Common myeloid progenitor, CD34-positive (primary cell): ENCODE measurements around the gene KDM5C.
A peak's percentile ranks its signal among the peaks of the same experiment; 100 is the strongest.

Source experiments
- CTCF ChIA-PET: fragments of 350-600 bp; sonication (Branson Sonifier 250); formaldehyde crosslinking; loops from one replicate; lab custom pipeline; 2021; ENCODE audit warnings: antibody characterized with exemption; lab: Charles Lee
- POLR2A ChIA-PET: fragments of 350-600 bp; sonication (Branson Sonifier 250); formaldehyde crosslinking; loops from one replicate; lab custom pipeline; 2021; ENCODE audit warnings: antibody characterized with exemption; lab: Charles Lee
- DNase-seq, 3 donors: peaks; one replicate each; pipeline versions ENCODE4 v3.0.0 to v3.0.0-alpha.2; 2013
- H3K27ac ChIP-seq, 2 experiments: 1 replicate in 1 of 2; 2 replicates in 1 of 2; pipeline ENCODE4 v1.7.0; 2013; ENCODE audit warnings: inconsistent platforms in 2 of 2, low read length in 2 of 2, mild to moderate bottlenecking in 2 of 2, low read depth in 1 of 2, moderate library complexity in 1 of 2; ENCODE audit not compliant: severe bottlenecking in 2 of 2, insufficient read depth in 1 of 2, poor library complexity in 1 of 2
- H3K27me3 ChIP-seq, 5 experiments: replicated peaks in 2 of 5; 1 replicate in 3 of 5; 2 replicates in 2 of 5; pipeline versions ENCODE4 v1.6.1 to v1.7.0; 2013; ENCODE audit warnings: low read length in 4 of 5, mild to moderate bottlenecking in 2 of 5, moderate library complexity in 2 of 5, inconsistent platforms in 1 of 5; ENCODE audit not compliant: insufficient read depth in 5 of 5, control insufficient read depth in 4 of 5
- H3K36me3 ChIP-seq, 4 experiments: 1 replicate in 2 of 4; 2 replicates in 2 of 4; pipeline versions ENCODE4 v1.6.1 to v1.7.0; 2013; ENCODE audit warnings: low read length in 3 of 4, control low read depth in 1 of 4, mild to moderate bottlenecking in 1 of 4; ENCODE audit not compliant: control insufficient read depth in 4 of 4, insufficient read depth in 4 of 4
- H3K4me1 ChIP-seq, 4 experiments: 1 replicate in 3 of 4; 2 replicates in 1 of 4; pipeline versions ENCODE4 v1.6.1 to v1.7.1; 2013; ENCODE audit warnings: low read length in 3 of 4, mild to moderate bottlenecking in 3 of 4, control low read depth in 1 of 4, inconsistent platforms in 1 of 4, moderate library complexity in 1 of 4; ENCODE audit not compliant: control insufficient read depth in 4 of 4, insufficient read depth in 4 of 4; ENCODE audit errors: control extremely low read depth in 1 of 4
- H3K4me3 ChIP-seq, 7 experiments: 1 replicate in 4 of 7; 2 replicates in 3 of 7; pipeline versions ENCODE4 v1.5.1 to v1.7.0; 2013; ENCODE audit warnings: mild to moderate bottlenecking in 7 of 7, low read length in 6 of 7, moderate library complexity in 6 of 7, inconsistent platforms in 2 of 7, low read depth in 2 of 7, control low read depth in 1 of 7; ENCODE audit not compliant: insufficient read depth in 4 of 7, control insufficient read depth in 1 of 7; ENCODE audit errors: extremely low read depth in 1 of 7
- H3K9me3 ChIP-seq, 5 experiments: 1 replicate in 4 of 5; 2 replicates in 1 of 5; pipeline versions ENCODE4 v1.6.1 to v1.7.1; 2013; ENCODE audit warnings: low read length in 4 of 5, mild to moderate bottlenecking in 2 of 5, inconsistent platforms in 1 of 5, low read depth in 1 of 5, moderate library complexity in 1 of 5; ENCODE audit not compliant: control insufficient read depth in 4 of 5, insufficient read depth in 2 of 5; ENCODE audit errors: control extremely low read depth in 1 of 5
- WGBS: methylation state at CpG from one replicate; pipeline ENCODE4 v1.1.5; 2013; ENCODE audit not compliant: insufficient coverage; 5-methylcytosine and 5-hydroxymethylcytosine counted together

Gene KDM5C

DNA sequence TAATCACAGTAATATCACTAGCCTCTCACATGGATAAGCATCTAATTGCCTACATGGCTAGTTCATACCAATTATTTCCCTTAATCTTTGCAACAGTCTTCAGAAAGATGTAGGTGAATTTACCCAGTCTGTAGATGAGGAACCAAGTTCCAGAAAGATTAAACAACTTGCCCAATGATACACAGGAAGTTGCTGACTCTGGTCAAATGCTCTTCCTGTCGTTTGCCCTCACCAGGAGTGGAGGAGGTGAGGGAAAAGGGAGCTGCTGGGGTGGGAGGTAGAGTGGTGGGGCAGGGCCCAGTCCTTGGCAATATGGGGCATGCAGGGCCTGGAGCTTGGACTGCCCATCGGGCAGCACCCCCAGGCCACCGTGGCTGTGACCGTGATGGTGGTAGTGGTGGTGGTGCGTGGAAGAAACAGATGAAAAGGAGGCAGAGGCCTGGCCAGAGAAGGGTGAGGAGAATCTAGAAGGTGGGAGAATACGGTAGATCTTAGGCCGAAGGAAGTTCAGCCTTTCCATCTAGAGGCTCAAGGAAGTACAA is 2.3 kb upstream of the KDM5C start:
- CTCF ChIA-PET, result interaction anchor here (1.2 kb wide), 1 partner anchor 20 kb away, joined by 3 read pairs; no protein-coding TSS in a partner anchor

DNA sequence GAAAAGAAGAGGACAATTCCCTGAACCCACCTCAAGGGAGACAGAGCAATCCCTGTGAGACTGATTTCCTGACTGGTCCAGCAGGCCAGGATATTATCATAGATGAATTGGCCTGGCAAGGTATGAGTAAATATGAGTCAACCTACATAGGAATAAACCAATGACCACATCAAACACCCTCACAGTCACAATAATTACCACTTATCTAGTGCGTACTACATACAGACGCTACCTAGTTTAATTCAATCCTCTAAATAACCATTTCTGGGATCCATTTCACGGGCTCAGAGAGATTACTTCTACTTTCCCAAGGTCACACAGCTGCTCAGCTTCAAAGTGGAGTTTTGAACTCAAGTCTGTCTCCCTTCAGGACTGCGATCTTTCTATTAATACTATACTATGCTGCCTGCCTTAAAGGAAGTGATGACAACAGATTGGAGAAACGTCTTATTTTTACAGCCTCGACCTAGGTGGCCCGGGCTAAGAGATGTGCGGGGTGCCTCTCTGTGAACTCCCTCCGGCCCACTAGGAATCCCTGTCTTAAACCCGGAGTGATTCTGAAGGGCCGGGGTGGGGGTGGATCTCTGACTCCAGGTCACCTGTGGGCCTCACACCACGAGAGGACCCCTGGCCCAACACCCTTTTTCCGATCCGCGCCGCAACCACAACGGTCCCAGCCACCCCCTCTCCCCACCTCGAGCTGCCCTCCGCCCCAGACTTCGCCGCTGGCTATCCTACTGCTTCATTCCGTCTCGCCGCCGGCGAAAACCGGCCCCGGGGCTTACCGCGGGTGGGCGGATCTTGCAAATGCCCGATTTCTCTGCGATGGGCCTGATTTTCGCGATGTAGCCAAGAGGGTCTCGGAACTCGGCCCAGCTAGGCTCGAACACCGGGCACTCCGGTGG is 800 bp downstream of the KDM5C start:
- H3K36me3 ChIP-seq, result peaks cover 7 to 43% (median 17%) of the 10 kb centered on the region in 4 experiments
- H3K27me3 ChIP-seq, result no peaks in the 10 kb centered on the region
- peaks cover 17 to 40% (median 30%) of the 10 kb centered on the region in 4 experiments for H3K4me1 ChIP-seq
- CTCF ChIA-PET, result interaction anchor here (0.9 kb wide), 1 partner anchor 17 kb away, joined by 3 read pairs; no protein-coding TSS in a partner anchor
- H3K4me3 ChIP-seq, result peak overlapping the region; percentile 65 to 97 (median 91)
- WGBS, result 4% methylated on average over 36 of the region's 40 CpGs
- DNase-seq, result peak in 1 of 3 donors; percentile 9
- no peaks in the 10 kb centered on the region for H3K9me3 ChIP-seq
- POLR2A ChIA-PET, result no interaction called here
- peak overlapping the region; percentile 98 to 99 for H3K27ac ChIP-seq

More for the DNA sequence above, 2.3 kb upstream of the KDM5C start:
- Histone ChIP-seq H3K4me1 (peaks cover 17 to 38% (median 27%) of the 10 kb centered on the region in 4 experiments), H3K9me3 (no peaks in the 10 kb centered on the region), H3K4me3 (peak overlapping the region in 2 of 7 experiments; percentile 1 to 12), H3K36me3 (peaks cover 0 to 14% (median 1%) of the 10 kb centered on the region in 4 experiments), H3K27me3 (peaks cover 0 to 23% (median 0%) of the 10 kb centered on the region in 5 experiments), H3K27ac (peak overlapping the region in 1 of 2 experiments; percentile 25)
- DNase-seq, result no peak
- whole genome bisulfite sequencing, result 86% methylated on average over 7 of the region's 7 CpGs
- POLR2A ChIA-PET, result no interaction called here

DNA sequence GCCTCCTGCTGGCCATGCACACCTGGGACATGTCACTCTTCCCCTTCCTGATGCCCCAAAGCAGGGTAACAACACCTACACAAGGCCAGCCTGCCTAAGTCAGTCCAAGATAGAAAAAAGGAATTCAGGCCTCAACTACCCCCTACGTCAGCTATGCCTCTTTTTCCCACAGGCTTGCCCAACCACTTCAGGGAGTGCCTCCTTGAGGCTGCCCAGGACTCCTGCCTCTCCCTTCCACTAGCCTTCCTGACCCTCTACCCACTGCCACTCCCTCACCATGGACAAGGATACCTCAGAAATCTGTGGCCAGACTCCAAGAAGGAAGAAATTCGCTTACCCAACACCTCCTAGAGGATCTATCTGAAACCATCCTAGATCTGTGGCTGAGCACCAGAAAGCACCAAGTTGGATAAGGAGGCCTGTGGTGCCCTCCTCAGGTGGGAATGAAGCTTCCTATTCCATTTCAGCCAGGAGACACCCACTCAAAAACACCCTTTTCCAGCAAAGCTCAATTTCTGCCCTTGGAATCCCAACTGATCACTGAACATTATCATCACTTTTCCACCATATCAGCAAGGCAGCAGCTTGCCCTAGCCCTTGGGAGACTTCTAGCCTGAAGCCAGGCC is 1.8 kb downstream of the KDM5C start:
- peak overlapping the region in 6 of 7 experiments; percentile 46 to 97 (median 92) for H3K4me3 ChIP-seq
- DNase-seq, result no peak
- H3K9me3 ChIP-seq, result no peaks in the 10 kb centered on the region
- H3K4me1 ChIP-seq, result peaks cover 17 to 40% (median 30%) of the 10 kb centered on the region in 4 experiments
- H3K27ac ChIP-seq, result peak overlapping the region in 1 of 2 experiments; percentile 99
- ChIA-PET POLR2A (no interaction called here), CTCF (interaction anchor here (0.9 kb wide), 1 partner anchor 16 kb away, joined by 3 read pairs; no protein-coding TSS in a partner anchor)
- whole genome bisulfite sequencing, result 90% methylated on average over 1 of the region's 2 CpGs
- H3K36me3 ChIP-seq, result peaks cover 7 to 53% (median 24%) of the 10 kb centered on the region in 4 experiments
- H3K27me3 ChIP-seq, result no peaks in the 10 kb centered on the region

DNA sequence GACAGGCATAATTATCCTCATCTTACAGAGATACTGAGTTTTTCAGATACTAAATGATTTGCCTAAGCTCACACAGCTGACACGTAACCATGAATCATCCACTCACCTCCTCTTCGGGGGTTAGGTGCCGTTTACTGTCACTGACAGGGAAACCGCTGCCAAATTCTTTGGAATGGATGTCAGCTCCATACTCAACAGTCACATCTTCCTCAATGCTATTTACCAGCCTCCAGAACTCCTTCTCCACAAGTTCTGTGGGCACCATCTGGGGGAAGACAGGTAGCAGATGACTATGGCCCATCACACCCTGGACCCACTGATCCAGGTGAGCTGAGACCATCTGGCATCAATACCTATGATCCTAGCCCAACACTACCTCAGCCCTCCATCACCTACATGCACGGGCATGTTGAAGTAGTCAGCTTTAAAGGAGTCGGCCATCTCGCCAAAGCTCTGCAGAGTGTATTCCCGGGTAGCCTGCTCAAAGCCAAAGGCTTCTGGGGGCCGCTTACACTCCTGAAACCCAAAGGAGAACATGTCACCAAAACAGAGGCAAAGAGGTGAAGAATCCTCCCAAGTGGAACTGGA is 13.5 kb downstream of the KDM5C start:
- CTCF ChIA-PET, result no interaction called here
- Histone ChIP-seq H3K27ac (no peak overlapping the region), H3K4me1 (no peaks in the 10 kb centered on the region), H3K36me3 (peaks cover 26 to 71% (median 62%) of the 10 kb centered on the region in 4 experiments), H3K27me3 (no peaks in the 10 kb centered on the region), H3K9me3 (no peaks in the 10 kb centered on the region), H3K4me3 (no peak overlapping the region)
- POLR2A ChIA-PET, result interaction anchor here (0.6 kb wide), 1 partner anchor 768 kb away, joined by 3 read pairs; no protein-coding TSS in a partner anchor
- no peak for DNase-seq
- 94% methylated on average over 8 of the region's 9 CpGs for WGBS

DNA sequence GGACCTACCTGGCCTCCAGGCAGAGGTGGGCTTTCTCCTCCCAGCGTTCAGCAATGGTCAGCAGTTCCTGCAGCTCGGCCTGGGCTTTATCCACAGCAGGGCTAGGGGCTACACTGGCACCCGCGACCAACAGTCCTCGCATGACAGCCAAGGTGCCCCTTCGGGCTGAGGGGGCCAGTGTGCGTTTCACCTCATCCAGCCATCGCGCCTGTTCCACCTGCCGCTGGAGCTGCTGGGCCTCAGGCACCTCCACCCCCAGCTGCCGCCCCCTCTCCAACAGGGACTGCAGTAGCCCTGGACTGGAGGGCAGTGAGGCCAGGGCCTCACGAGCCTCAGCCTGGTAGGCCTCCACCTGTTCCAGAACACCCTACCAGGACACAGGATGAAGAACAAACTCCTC is 28.3 kb downstream of the KDM5C start:
- no peak for DNase-seq
- ChIA-PET CTCF (no interaction called here), POLR2A (no interaction called here)
- no peaks in the 10 kb centered on the region for H3K27me3 ChIP-seq
- H3K4me1 ChIP-seq, result no peaks in the 10 kb centered on the region
- H3K9me3 ChIP-seq, result no peaks in the 10 kb centered on the region
- peaks cover 27 to 92% (median 77%) of the 10 kb centered on the region in 4 experiments for H3K36me3 ChIP-seq
- H3K4me3 ChIP-seq, result no peak overlapping the region
- 99% methylated on average over 11 of the region's 12 CpGs for WGBS
- H3K27ac ChIP-seq, result no peak overlapping the region

DNA sequence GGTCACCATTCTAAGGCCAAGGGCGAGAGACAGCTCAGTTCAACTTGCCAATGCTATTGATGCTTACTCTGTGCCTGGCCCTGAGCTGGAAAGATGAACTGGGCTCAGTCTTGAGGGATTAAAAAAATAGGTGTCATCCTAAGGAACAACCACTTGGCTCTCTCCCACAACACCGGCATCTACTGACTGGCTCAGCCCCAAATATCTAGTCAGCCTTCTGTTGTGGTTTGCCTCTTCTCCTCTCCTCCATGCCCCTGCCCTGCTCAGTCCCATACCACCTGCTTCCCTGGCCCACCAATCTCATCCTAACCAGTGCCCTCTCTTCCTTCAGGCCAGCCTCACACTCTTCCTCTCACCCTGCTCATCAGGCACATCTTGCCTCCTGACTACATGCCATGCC is 29.6 kb downstream of the KDM5C start:
- Histone ChIP-seq H3K27me3 (no peaks in the 10 kb centered on the region), H3K27ac (no peak overlapping the region), H3K4me1 (no peaks in the 10 kb centered on the region), H3K4me3 (no peak overlapping the region), H3K36me3 (peaks cover 16 to 84% (median 69%) of the 10 kb centered on the region in 4 experiments), H3K9me3 (no peaks in the 10 kb centered on the region)
- WGBS, result 92% methylated on average over 2 of the region's 2 CpGs
- ChIA-PET POLR2A (no interaction called here), CTCF (no interaction called here)
- no peak for DNase-seq
